NT2/D1 (cell line): ENCODE measurements around the gene TENM4.

Experiments
- SUZ12 ChIP-seq: IDR thresholded peaks from 2 replicates; pipeline ENCODE4 v1.6.1; 2011; ENCODE audit not compliant: insufficient read length, insufficient read depth; ENCODE audit errors: extremely low read depth
- YY1 ChIP-seq: IDR thresholded peaks from 2 replicates; pipeline ENCODE4 v1.6.1; 2011; ENCODE audit not compliant: insufficient read length, insufficient read depth
- ZNF274 ChIP-seq: IDR thresholded peaks from 2 replicates; pipeline ENCODE4 v1.6.1; 2011; ENCODE audit warnings: mild to moderate bottlenecking, low read depth, low read length

- TF ChIP-seq YY1 (no peak), ZNF274 (no peak), SUZ12 (no peak)
These were observed 354.8 kb downstream of the TENM4 start for GRCh38 chr11:79086056-79086455.
